MCF 10A (cell line): ENCODE results near the gene CELF4. TPM values are rescaled to one million over a fixed set of nuclear protein-coding genes. Genes with fewer than 3 reads are reported as not detected.

ENCODE experiments used
- BruUV-seq: library from RNA; stranded (reverse); fragments of 400-500 nt; replicated peaks from 2 replicates; lab custom pipeline; 2021; lab: Mats Ljungman, UMichigan
- CTCF ChIA-PET: fragments of 300-600 bp; sonication (Branson Sonifier 250); formaldehyde crosslinking; extraction: SDS; loops from one replicate; lab custom pipeline; 2021; ENCODE audit warnings: antibody characterized with exemption, inconsistent platforms; lab: Yijun Ruan, JAX
- POLR2A ChIA-PET: fragments of 300-600, 350-650 bp; sonication (Branson Sonifier 250); formaldehyde crosslinking; extraction: SDS; loops from one replicate; lab custom pipeline; 2020; ENCODE audit warnings: antibody characterized with exemption, inconsistent platforms; lab: Yijun Ruan, JAX
- DNase-seq: peaks from one replicate; pipeline ENCODE4 v3.0.0-alpha.2; 2018; ENCODE audit not compliant: unreplicated experiment
- H3K27ac Mint-ChIP-seq: one replicate; pipeline ENCODE4 v1.8.0; 2022; ENCODE audit warnings: mild to moderate bottlenecking, low read depth, mixed read lengths; ENCODE audit not compliant: unreplicated experiment
- H3K27me3 Mint-ChIP-seq: one replicate; pipeline ENCODE4 v1.8.0; 2022; ENCODE audit warnings: mixed read lengths; ENCODE audit not compliant: insufficient read depth, unreplicated experiment
- H3K36me3 Mint-ChIP-seq: one replicate; pipeline ENCODE4 v1.8.0; 2022; ENCODE audit warnings: mild to moderate bottlenecking, moderate library complexity, mixed read lengths; ENCODE audit not compliant: insufficient read depth, unreplicated experiment
- H3K4me1 Mint-ChIP-seq: one replicate; pipeline ENCODE4 v1.8.0; 2022; ENCODE audit warnings: mixed read lengths; ENCODE audit not compliant: insufficient read depth, unreplicated experiment
- H3K4me3 Mint-ChIP-seq: one replicate; pipeline ENCODE4 v1.8.0; 2022; ENCODE audit warnings: mild to moderate bottlenecking, moderate library complexity, mixed read lengths; ENCODE audit not compliant: unreplicated experiment
- H3K9me3 Mint-ChIP-seq: one replicate; pipeline ENCODE4 v1.8.0; 2022; ENCODE audit warnings: mixed read lengths; ENCODE audit not compliant: unreplicated experiment
- CTCF ChIP-seq: fragments of 200-600 bp; IDR thresholded peaks from one replicate; pipeline ENCODE4 v1.8.0; 2022; ENCODE audit warnings: antibody characterized with exemption, mild to moderate bottlenecking; ENCODE audit not compliant: unreplicated experiment
- intact Hi-C: fragments of 100-400 bp; cut with micrococcal nuclease; formaldehyde crosslinking; loops from 2 replicates; pipeline ENCODE4 v1.14.1; 2022
- total RNA-seq: library from RNA; stranded (reverse); gene quantifications from 2 replicates; pipeline ENCODE4 v1.2.3, GENCODE V29; 2022

The CELF4 gene
- total RNA-seq, 1 experiment from 2014 or later, result not detected

- no peak overlapping the region for H3K4me3 Mint-ChIP-seq
- peaks cover 24% of the 10 kb centered on the region for H3K27me3 Mint-ChIP-seq
- CTCF ChIA-PET, result interaction anchor here (1.0 kb wide), 1 partner anchor 452 kb away, joined by 3 read pairs; no protein-coding TSS in a partner anchor
- H3K36me3 Mint-ChIP-seq, result no peaks in the 10 kb centered on the region
- no peaks in the 10 kb centered on the region for H3K9me3 Mint-ChIP-seq
- intact Hi-C loops, result no loop called here
- DNase-seq, result no peak
- no TSS peak for BruUV-seq
- H3K4me1 Mint-ChIP-seq, result peaks cover 5% of the 10 kb centered on the region
- POLR2A ChIA-PET, result no interaction called here
- H3K27ac Mint-ChIP-seq, result no peak overlapping the region
- TF ChIP-seq CTCF, result no peak
These were observed 171.0 kb downstream of the CELF4 start for GRCh38 chr18:37394610-37394965.

- CTCF ChIA-PET, result interaction anchor here (1.0 kb wide), 1 partner anchor 452 kb away, joined by 3 read pairs; no protein-coding TSS in a partner anchor
- Mint-ChIP-seq H3K4me1 (peaks cover 5% of the 10 kb centered on the region), H3K4me3 (peak overlapping the region; percentile 47), H3K36me3 (no peaks in the 10 kb centered on the region), H3K9me3 (no peaks in the 10 kb centered on the region), H3K27ac (no peak overlapping the region), H3K27me3 (peaks cover 24% of the 10 kb centered on the region)
- BruUV-seq, result no TSS peak
- POLR2A ChIA-PET, result no interaction called here
- TF ChIP-seq CTCF, result no peak
- intact Hi-C loops, result no loop called here
- peak; percentile 32 for DNase-seq
These were observed 171.5 kb downstream of the CELF4 start for GRCh38 chr18:37393945-37394609.

GRCh38 chr18:37393221-37393827 is 172.3 kb downstream of the CELF4 start:
- peaks cover 31% of the 10 kb centered on the region for H3K27me3 Mint-ChIP-seq
- TF ChIP-seq CTCF, result no peak
- CTCF ChIA-PET, result no interaction called here
- H3K4me3 Mint-ChIP-seq, result no peak overlapping the region
- peaks cover 5% of the 10 kb centered on the region for H3K4me1 Mint-ChIP-seq
- no peak overlapping the region for H3K27ac Mint-ChIP-seq
- no peaks in the 10 kb centered on the region for H3K9me3 Mint-ChIP-seq
- DNase-seq, result no peak
- H3K36me3 Mint-ChIP-seq, result no peaks in the 10 kb centered on the region
- BruUV-seq, result no TSS peak
- intact Hi-C loops, result no loop called here
- POLR2A ChIA-PET, result no interaction called here

- Mint-ChIP-seq H3K27me3 (peaks cover 37% of the 10 kb centered on the region), H3K36me3 (no peaks in the 10 kb centered on the region), H3K27ac (no peak overlapping the region), H3K9me3 (no peaks in the 10 kb centered on the region), H3K4me1 (peaks cover 5% of the 10 kb centered on the region), H3K4me3 (no peak overlapping the region)
- ChIA-PET CTCF (interaction anchor here (1.0 kb wide), 1 partner anchor 55 kb away, joined by 3 read pairs; no protein-coding TSS in a partner anchor), POLR2A (no interaction called here)
- no TSS peak for BruUV-seq
- intact Hi-C loops, result no loop called here
- no peak for DNase-seq
- TF ChIP-seq CTCF, result no peak
These were observed 172.9 kb downstream of the CELF4 start for GRCh38 chr18:37392648-37393047.
